T follicular helper cell (primary cell): ENCODE measurements around the gene ALDH3B1.

ENCODE experiments used
- DNase-seq: peaks from one replicate; pipeline ENCODE4 v3.0.0-alpha.2; 2020; ENCODE audit warnings: low read depth

Gene ALDH3B1

DNA sequence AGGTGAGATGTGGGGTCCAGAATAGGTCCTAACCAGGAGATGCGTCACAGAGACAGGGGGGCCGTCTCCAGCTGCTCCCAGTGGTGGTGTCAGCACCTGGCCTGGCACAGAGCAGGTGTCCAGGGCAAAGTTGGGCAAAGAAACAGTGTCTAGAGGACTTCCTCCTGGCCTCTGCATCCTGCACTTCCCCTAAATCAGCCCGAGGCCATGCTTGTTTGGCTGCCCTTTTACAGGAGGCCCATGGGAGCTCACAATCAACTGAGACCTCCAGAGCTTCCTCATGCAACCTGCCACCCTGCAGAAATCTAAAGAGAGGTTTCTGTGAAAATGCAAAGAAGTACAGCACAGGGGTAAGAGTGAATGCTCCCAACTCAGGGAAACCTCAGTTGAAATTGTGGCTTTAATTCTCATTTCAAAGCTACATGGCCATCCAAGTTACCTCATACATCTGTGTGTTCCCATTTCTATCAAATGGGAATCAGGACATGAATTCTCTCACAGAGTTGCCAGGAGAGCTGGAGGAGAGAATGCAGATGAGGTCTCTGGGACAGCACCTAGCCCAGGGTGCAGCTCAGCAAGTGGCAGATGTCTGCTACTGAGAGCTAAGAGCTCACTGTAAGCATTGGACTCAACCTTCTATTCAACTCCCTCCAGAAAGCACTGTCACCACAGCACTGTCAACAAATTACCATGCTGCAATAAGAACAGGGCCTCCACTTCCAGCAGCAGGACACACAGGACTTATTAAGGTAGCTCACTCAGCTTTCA lies 61.3 kb downstream of the ALDH3B1 start:
- no peak for DNase-seq

DNA sequence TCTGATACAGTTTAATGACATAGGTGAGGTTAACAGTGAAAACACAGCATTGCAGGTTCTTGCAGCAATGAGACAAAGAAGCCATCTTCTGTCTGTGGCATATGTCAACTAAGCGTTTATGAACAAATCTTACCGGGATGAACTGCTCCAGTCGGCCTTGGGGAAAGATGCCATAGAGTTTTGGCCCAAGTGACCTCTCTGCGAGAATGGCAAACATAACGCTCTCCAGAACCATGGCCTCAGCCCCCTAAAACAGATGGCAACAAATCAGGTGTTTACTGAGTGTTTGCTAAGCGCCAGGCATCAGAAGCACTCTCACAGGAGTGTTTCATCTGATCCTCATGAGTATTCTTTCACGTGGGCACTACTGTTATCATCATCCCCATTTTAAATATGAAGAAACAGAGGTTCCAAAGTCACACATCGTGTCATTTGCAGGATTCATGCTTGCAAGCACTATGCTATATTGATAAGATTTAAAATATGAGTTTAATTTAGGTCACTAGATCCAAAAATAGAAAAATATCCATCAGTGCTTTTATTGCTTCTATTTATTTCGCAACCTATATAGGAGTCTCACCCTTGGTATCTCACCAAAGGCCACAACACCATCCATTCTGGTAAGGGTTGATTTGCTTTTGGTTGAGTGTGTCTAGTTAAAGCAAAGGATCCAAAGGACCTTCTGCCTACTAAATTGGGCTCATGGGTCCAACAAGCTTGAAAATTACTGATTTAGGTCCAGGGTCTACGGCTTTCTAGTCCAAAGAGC lies 64.6 kb downstream of the ALDH3B1 start:
- no peak for DNase-seq

DNA sequence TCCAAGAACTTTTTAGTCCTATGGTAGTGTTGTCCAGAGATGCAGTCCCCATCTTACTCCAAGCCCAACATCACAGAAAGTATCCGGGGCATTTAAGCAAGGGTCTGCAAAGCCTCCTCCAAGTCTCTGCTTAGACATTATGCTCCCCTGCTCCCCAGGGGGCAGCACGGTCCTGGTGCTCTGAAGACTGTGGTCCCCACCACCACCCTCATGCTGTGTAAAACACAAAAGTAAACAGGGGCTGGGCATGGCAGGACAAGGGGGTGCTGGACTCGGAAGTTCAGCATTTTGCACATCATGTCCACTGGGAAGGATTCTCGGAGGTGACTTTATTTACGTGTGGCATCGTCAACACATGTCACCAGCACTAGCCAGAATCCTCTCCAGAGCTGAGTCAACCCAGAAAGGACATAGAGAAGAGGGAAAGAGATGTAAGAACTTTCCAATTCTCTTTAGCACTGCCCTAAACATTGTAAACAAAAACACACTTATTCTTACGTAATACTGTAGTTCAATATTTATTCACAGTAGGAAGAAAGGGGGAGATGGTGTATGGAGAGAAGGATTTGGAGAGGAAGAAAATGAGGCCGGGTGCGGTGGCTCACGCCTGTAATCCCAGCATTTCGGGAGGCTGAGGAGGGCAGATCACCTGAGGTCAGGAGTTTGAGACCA lies 66.4 kb downstream of the ALDH3B1 start:
- no peak for DNase-seq

DNA sequence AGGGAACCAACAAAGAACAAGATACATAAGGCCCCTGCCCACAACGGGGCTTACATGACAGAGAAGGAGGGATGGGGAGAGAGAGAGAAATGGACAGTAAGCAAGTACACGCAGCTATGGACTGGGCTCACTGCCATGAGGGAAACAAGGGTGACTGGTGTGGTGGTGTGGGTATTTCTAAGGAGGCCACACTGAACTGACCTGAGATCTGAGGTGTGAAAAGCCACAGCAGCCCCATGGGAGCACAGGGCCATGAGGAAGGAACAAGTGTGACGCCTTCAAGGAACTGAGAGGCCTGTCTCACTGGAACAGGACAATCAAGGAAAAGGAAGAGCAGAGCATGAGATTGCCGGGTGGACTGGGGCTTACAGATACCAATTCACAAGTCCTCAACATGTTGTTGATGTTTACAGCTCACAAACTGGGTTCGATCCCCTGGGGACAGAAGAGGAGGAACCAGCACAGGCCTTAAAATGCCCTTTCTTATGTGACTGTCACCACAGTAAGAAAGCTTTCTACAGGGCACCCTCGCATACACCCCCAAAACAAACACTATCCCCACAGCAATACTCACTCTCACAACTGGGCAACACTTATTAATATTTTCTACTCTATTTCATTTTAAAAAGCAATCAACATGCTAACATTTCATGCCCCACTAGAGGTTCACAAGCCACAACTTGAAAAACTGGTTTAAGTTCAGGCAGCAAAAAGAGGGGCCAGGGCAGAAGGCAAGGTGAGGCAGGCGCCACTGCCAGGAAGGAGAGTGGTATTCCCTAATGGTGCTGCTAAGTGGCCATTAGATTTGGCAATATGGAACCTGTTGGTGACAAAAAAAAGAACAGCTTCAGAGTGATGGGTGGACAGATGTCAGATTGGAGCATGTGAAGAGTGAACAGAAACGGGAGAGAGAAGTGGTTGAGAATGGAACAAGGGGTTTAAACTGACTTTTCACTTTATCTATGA lies 67.8 kb downstream of the ALDH3B1 start:
- DNase-seq = no peak
